GM21737 (cell line): ENCODE data around the gene COA7.

Experiments
- ATAC-seq: cut with Tn5 transposase; IDR thresholded peaks from one replicate; pipeline ENCODE4 v1.9.1; 2021; ENCODE audit warnings: mild to moderate bottlenecking, moderate library complexity; ENCODE audit not compliant: unreplicated experiment

COA7 gene

GRCh38 chr1:52674497-52675384, 23.4 kb downstream of the COA7 start:
- no peak for ATAC-seq

- no peak for ATAC-seq
Observed at GRCh38 chr1:52673513-52673912, 24.6 kb downstream of the COA7 start.

- ATAC-seq: no peak
Observed at GRCh38 chr1:52672946-52673345, 25.2 kb downstream of the COA7 start.

GRCh38 chr1:52670604-52671003, 27.5 kb downstream of the COA7 start:
- ATAC-seq: no peak

- ATAC-seq: no peak
Observed at GRCh38 chr1:52669696-52670095, 28.5 kb downstream of the COA7 start.

GRCh38 chr1:52668711-52669110, 29.4 kb downstream of the COA7 start:
- no peak for ATAC-seq

GRCh38 chr1:52667984-52668383, 30.2 kb downstream of the COA7 start:
- ATAC-seq: no peak

GRCh38 chr1:52667290-52667689, 30.9 kb downstream of the COA7 start:
- ATAC-seq: no peak

- no peak for ATAC-seq
Observed at GRCh38 chr1:52665006-52665941, 32.9 kb downstream of the COA7 start.

GRCh38 chr1:52663716-52664115, 34.4 kb downstream of the COA7 start:
- ATAC-seq: no peak

GRCh38 chr1:52662645-52663313, 35.4 kb downstream of the COA7 start:
- ATAC-seq: no peak

GRCh38 chr1:52660807-52661206, 37.3 kb downstream of the COA7 start:
- ATAC-seq: no peak

GRCh38 chr1:52659851-52660596, 38.1 kb downstream of the COA7 start:
- no peak for ATAC-seq

GRCh38 chr1:52659356-52659755, 38.8 kb downstream of the COA7 start:
- ATAC-seq: no peak

- ATAC-seq: no peak
Observed at GRCh38 chr1:52658795-52659194, 39.4 kb downstream of the COA7 start.

- no peak for ATAC-seq
Observed at GRCh38 chr1:52657702-52658101, 40.4 kb downstream of the COA7 start.

- ATAC-seq: no peak
Observed at GRCh38 chr1:52654063-52654462, 44.1 kb downstream of the COA7 start.

- no peak for ATAC-seq
Observed at GRCh38 chr1:52653207-52653849, 44.8 kb downstream of the COA7 start.

GRCh38 chr1:52651904-52652303, 46.2 kb downstream of the COA7 start:
- ATAC-seq: no peak

- ATAC-seq: no peak
Observed at GRCh38 chr1:52645261-52645660, 52.9 kb downstream of the COA7 start.
